Measurements from ENCODE around the gene NDUFS1. TPM values are rescaled to one million over a fixed set of nuclear protein-coding genes. Genes with fewer than 3 reads are reported as not detected.
"Not testable (repeated sequence)": the region's sequence is repeated elsewhere in the genome, so short reads cannot be mapped to it uniquely, and the experiment has no call there.

Gene NDUFS1
- total and polyA plus RNA-seq, 2 donors: 20.8 to 61.1 TPM

DNA sequence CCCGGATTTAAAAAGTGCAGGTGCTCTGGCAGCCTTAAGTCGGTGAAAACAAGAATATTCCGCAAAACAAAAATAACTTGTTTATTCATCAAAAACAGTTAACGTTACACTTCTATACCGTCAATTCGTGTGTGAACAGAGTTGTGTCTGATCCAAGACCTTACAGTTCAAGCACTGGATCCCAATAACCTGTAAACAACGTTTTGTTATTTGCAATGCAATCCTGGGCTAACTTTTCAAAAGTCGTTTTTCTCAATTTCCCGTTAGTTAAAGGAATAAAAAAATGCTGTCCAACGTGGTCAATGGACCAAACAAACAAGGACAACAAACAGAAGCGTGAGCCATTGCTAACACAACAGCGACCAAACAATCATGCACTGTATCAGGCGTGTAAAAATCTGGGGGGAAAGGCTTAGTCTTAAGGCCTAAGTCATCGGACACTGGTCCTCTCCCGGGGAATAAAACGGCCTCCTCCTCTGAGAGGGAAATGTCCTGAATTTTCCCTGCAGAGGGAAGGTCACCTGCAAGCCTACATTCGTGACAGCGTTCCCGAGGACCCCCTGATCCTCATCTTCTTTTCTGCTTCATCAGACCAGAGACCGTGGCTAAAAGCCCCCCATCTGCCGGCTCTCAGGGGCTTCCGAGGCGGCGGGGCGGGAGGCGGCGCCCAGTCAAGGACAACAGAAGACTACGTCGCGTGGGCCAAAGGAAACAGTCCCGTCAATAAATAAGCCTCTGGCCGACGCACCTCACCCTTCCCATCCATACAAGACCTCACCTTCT lies 490 bp downstream of the NDUFS1 start:
- no peaks in the 10 kb centered on the region for H3K27me3 ChIP-seq (ENCODE audit: control insufficient read depth in 2 of 2, insufficient read depth in 1 of 2, low read length in 1 of 2)
- peaks cover 3 to 37% of the 10 kb centered on the region in 2 donors for H3K36me3 ChIP-seq (ENCODE audit: control insufficient read depth in 2 of 2, insufficient read depth in 2 of 2, low read length in 1 of 2)
- H3K4me1 ChIP-seq (ENCODE audit: control insufficient read depth in 2 of 2, insufficient read depth in 2 of 2, low read length in 2 of 2): peaks cover 12 to 16% of the 10 kb centered on the region in 2 donors
- WGBS: 2% methylated on average over 33 of the region's 33 CpGs
- peak in 3 of 9 donors; percentile 9 to 28 (median 14) for DNase-seq (ENCODE audit: low read depth in 6 of 9, low spot score in 9 of 9)
- peak overlapping the region; percentile 71 to 72 for H3K4me3 ChIP-seq (ENCODE audit: low read length in 2 of 2)
- H3K27ac ChIP-seq (ENCODE audit: low read depth in 1 of 2, low read length in 1 of 2): peak overlapping the region; percentile 92 to 94
- no peaks in the 10 kb centered on the region for H3K9me3 ChIP-seq (ENCODE audit: control insufficient read depth in 2 of 2, insufficient read depth in 1 of 2, low read length in 1 of 2)

DNA sequence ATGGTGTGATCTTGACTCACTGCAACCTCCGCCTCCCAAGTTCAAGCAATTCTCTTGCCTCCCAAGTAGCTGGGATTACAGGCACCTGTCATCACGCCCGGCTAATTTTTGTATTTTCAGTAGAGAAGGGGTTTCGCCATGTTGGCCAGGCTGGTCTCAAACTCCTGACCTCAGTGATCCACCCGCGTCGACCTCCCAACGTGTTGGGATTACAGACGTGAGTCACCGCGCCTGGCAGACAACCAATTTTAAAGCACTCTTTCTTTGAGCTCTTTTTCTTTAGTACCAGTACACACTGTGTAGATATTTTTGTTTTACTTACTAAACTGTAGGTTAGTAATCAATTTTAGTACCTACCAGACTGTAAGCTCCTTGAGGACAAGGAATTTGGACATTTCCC lies 2.2 kb downstream of the NDUFS1 start:
- H3K27ac ChIP-seq (ENCODE audit: low read depth in 1 of 2, low read length in 1 of 2); H3K4me3 ChIP-seq (ENCODE audit: low read length in 2 of 2): not testable (repeated sequence)
- 98% methylated on average over 11 of the region's 11 CpGs for WGBS

DNA sequence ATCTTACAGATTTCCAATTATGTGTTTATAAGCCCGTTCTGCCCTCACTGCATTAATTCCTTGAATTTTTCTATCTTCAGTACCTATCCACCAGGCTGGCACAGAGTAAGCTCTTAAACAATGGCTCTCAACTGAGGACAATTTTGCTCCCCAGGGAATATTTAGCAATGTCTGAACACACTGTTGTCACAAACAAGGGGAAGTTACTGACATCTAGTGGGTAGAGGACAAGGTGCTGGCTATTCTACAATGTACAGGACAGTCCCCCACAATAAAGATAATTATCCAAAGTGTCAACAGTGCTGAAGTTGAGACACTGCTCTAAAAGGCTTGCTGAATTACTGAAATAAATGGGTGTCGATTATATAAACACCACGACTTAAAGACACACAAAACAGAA lies 5.0 kb downstream of the NDUFS1 start:
- H3K9me3 ChIP-seq (ENCODE audit: control insufficient read depth in 2 of 2, insufficient read depth in 1 of 2, low read length in 1 of 2): no peaks in the 10 kb centered on the region
- no peak overlapping the region for H3K4me3 ChIP-seq (ENCODE audit: low read length in 2 of 2)
- WGBS: 97% methylated on average over 3 of the region's 3 CpGs
- no peak overlapping the region for H3K27ac ChIP-seq (ENCODE audit: low read depth in 1 of 2, low read length in 1 of 2)
- peaks cover 4 to 8% of the 10 kb centered on the region in 2 donors for H3K4me1 ChIP-seq (ENCODE audit: control insufficient read depth in 2 of 2, insufficient read depth in 2 of 2, low read length in 2 of 2)
- peaks cover 4 to 29% of the 10 kb centered on the region in 2 donors for H3K36me3 ChIP-seq (ENCODE audit: control insufficient read depth in 2 of 2, insufficient read depth in 2 of 2, low read length in 1 of 2)
- H3K27me3 ChIP-seq (ENCODE audit: control insufficient read depth in 2 of 2, insufficient read depth in 1 of 2, low read length in 1 of 2): no peaks in the 10 kb centered on the region
- DNase-seq (ENCODE audit: low read depth in 6 of 9, low spot score in 9 of 9): no peak

More for the DNA sequence above, 2.2 kb downstream of the NDUFS1 start:
- not testable (repeated sequence) for H3K27me3 ChIP-seq (ENCODE audit: control insufficient read depth in 2 of 2, insufficient read depth in 1 of 2, low read length in 1 of 2); H3K9me3 ChIP-seq (ENCODE audit: control insufficient read depth in 2 of 2, insufficient read depth in 1 of 2, low read length in 1 of 2); DNase-seq (ENCODE audit: low read depth in 6 of 9, low spot score in 9 of 9)
- Histone ChIP-seq H3K4me1 (ENCODE audit: control insufficient read depth in 2 of 2, insufficient read depth in 2 of 2, low read length in 2 of 2) (peaks cover 12 to 16% of the 10 kb centered on the region in 2 donors), H3K36me3 (ENCODE audit: control insufficient read depth in 2 of 2, insufficient read depth in 2 of 2, low read length in 1 of 2) (peaks cover 0 to 22% of the 10 kb centered on the region in 2 donors)

DNA sequence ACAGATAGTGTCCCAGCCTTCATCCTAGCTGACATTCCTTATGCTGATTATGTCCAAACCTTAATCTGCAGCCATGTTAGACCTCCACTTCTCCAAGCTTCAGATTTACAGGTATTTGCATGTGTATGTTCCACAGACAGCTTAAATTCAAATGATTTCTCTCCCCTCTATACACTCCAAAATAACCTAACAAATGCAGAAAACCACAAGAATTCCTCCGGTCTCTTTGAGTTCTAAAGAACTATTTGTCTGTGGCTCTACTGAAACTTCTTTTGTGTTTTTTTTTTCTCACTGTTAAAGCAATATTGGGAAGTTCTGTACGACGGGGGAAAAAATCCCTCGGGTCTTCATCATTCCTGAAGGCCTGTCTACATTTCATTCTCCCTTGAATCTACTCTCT lies 8.6 kb downstream of the NDUFS1 start:
- DNase-seq (ENCODE audit: low read depth in 6 of 9, low spot score in 9 of 9): no peak
- no peaks in the 10 kb centered on the region for H3K9me3 ChIP-seq (ENCODE audit: control insufficient read depth in 2 of 2, insufficient read depth in 1 of 2, low read length in 1 of 2)
- H3K36me3 ChIP-seq (ENCODE audit: control insufficient read depth in 2 of 2, insufficient read depth in 2 of 2, low read length in 1 of 2): peaks cover 23 to 58% of the 10 kb centered on the region in 2 donors
- H3K27ac ChIP-seq (ENCODE audit: low read depth in 1 of 2, low read length in 1 of 2): no peak overlapping the region
- 93% methylated on average over 4 of the region's 4 CpGs for WGBS
- no peak overlapping the region for H3K4me3 ChIP-seq (ENCODE audit: low read length in 2 of 2)
- no peaks in the 10 kb centered on the region for H3K4me1 ChIP-seq (ENCODE audit: control insufficient read depth in 2 of 2, insufficient read depth in 2 of 2, low read length in 2 of 2)
- H3K27me3 ChIP-seq (ENCODE audit: control insufficient read depth in 2 of 2, insufficient read depth in 1 of 2, low read length in 1 of 2): no peaks in the 10 kb centered on the region

DNA sequence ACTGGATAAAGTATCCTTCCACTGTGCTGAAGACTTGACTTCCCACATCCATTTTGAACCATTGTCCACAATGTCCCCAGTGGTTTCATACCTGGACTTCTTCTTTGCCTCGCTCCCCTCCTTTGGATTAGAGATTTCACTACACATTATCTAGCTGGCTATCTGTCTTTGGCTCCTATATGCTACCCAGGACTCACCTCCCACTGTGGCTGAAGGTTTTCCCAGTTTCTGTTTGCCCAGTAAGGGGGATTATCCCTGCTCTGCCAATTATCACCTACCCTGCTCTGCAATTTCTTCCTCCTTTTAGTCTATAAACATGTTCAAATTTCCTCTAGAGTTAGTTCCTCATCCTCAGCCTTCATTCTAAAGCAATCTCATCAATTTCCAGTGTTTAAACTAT lies 9.1 kb downstream of the NDUFS1 start:
- Histone ChIP-seq H3K9me3 (ENCODE audit: control insufficient read depth in 2 of 2, insufficient read depth in 1 of 2, low read length in 1 of 2) (no peaks in the 10 kb centered on the region), H3K4me1 (ENCODE audit: control insufficient read depth in 2 of 2, insufficient read depth in 2 of 2, low read length in 2 of 2) (no peaks in the 10 kb centered on the region), H3K36me3 (ENCODE audit: control insufficient read depth in 2 of 2, insufficient read depth in 2 of 2, low read length in 1 of 2) (peaks cover 28 to 62% of the 10 kb centered on the region in 2 donors), H3K27ac (ENCODE audit: low read depth in 1 of 2, low read length in 1 of 2) (no peak overlapping the region), H3K27me3 (ENCODE audit: control insufficient read depth in 2 of 2, insufficient read depth in 1 of 2, low read length in 1 of 2) (no peaks in the 10 kb centered on the region), H3K4me3 (ENCODE audit: low read length in 2 of 2) (no peak overlapping the region)
- 98% methylated on average over 1 of the region's 1 CpG for WGBS
- no peak for DNase-seq (ENCODE audit: low read depth in 6 of 9, low spot score in 9 of 9)

DNA sequence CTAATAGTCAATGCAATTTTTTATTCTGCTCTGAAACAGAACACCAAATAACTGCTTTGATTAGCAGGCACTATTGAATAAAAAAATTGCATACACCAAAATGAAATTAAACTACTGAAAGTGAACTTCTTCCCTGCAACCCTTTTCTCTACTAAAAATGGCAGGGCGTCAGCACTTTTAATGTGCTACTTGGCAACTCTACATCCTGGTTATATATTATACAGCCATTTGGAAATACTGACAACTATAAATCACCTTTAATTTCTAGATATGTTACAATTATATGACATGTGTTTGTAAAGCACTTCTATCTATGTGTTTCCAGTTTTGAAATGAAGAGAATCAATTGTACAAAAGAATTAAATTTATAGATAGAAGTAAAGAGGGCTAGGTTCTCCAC lies 9.9 kb downstream of the NDUFS1 start:
- no peaks in the 10 kb centered on the region for H3K4me1 ChIP-seq (ENCODE audit: control insufficient read depth in 2 of 2, insufficient read depth in 2 of 2, low read length in 2 of 2)
- peaks cover 32 to 68% of the 10 kb centered on the region in 2 donors for H3K36me3 ChIP-seq (ENCODE audit: control insufficient read depth in 2 of 2, insufficient read depth in 2 of 2, low read length in 1 of 2)
- H3K9me3 ChIP-seq (ENCODE audit: control insufficient read depth in 2 of 2, insufficient read depth in 1 of 2, low read length in 1 of 2): no peaks in the 10 kb centered on the region
- H3K27ac ChIP-seq (ENCODE audit: low read depth in 1 of 2, low read length in 1 of 2): no peak overlapping the region
- H3K27me3 ChIP-seq (ENCODE audit: control insufficient read depth in 2 of 2, insufficient read depth in 1 of 2, low read length in 1 of 2): no peaks in the 10 kb centered on the region
- no peak for DNase-seq (ENCODE audit: low read depth in 6 of 9, low spot score in 9 of 9)
- WGBS: 98% methylated on average over 1 of the region's 1 CpG
- H3K4me3 ChIP-seq (ENCODE audit: low read length in 2 of 2): no peak overlapping the region

DNA sequence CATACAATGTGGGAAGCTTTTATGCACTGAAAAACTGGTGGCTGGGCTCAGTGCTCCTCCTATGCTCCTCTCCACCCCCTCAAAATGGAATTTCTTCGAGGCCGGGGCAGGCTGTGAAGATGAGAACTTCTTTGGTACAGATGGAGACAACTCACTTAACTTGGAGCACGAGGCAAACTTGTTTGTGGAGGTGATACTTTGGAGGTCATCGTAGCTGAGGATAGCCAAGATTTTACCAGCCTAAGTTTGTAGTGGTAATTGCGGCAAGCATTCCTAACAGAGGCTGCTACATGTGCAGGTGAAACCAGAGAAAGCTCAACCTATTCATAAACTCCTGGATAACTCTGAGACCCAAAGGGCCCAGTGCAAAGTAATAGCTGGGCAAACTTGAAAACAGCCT lies 13.6 kb downstream of the NDUFS1 start:
- no peaks in the 10 kb centered on the region for H3K9me3 ChIP-seq (ENCODE audit: control insufficient read depth in 2 of 2, insufficient read depth in 1 of 2, low read length in 1 of 2)
- DNase-seq (ENCODE audit: low read depth in 6 of 9, low spot score in 9 of 9): no peak
- 91% methylated on average over 5 of the region's 5 CpGs for WGBS
- peaks cover 51 to 82% of the 10 kb centered on the region in 2 donors for H3K36me3 ChIP-seq (ENCODE audit: control insufficient read depth in 2 of 2, insufficient read depth in 2 of 2, low read length in 1 of 2)
- no peak overlapping the region for H3K4me3 ChIP-seq (ENCODE audit: low read length in 2 of 2)
- no peak overlapping the region for H3K27ac ChIP-seq (ENCODE audit: low read depth in 1 of 2, low read length in 1 of 2)
- no peaks in the 10 kb centered on the region for H3K27me3 ChIP-seq (ENCODE audit: control insufficient read depth in 2 of 2, insufficient read depth in 1 of 2, low read length in 1 of 2)
- no peaks in the 10 kb centered on the region for H3K4me1 ChIP-seq (ENCODE audit: control insufficient read depth in 2 of 2, insufficient read depth in 2 of 2, low read length in 2 of 2)

DNA sequence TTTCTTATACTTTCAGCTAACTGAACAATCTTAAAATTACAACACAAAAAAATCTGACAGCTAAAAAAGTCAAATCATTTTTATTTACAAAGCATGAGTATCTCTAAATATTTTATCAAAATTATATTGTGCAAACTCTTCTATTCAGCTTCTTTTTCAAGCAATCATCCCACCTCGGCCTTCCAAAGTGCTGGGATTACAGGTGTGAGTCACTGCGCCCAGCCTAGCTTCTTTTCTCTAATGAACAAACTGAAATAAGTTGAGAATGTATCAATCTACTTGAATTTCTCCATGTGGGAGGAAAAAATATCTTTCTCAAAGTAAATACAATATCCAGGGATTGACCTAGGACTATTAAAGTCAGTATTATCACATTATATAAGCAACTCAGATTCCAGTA lies 14.9 kb downstream of the NDUFS1 start:
- Histone ChIP-seq H3K27me3 (ENCODE audit: control insufficient read depth in 2 of 2, insufficient read depth in 1 of 2, low read length in 1 of 2) (no peaks in the 10 kb centered on the region), H3K4me3 (ENCODE audit: low read length in 2 of 2) (no peak overlapping the region), H3K36me3 (ENCODE audit: control insufficient read depth in 2 of 2, insufficient read depth in 2 of 2, low read length in 1 of 2) (peaks cover 55 to 82% of the 10 kb centered on the region in 2 donors), H3K9me3 (ENCODE audit: control insufficient read depth in 2 of 2, insufficient read depth in 1 of 2, low read length in 1 of 2) (no peaks in the 10 kb centered on the region), H3K4me1 (ENCODE audit: control insufficient read depth in 2 of 2, insufficient read depth in 2 of 2, low read length in 2 of 2) (no peaks in the 10 kb centered on the region), H3K27ac (ENCODE audit: low read depth in 1 of 2, low read length in 1 of 2) (no peak overlapping the region)
- no peak for DNase-seq (ENCODE audit: low read depth in 6 of 9, low spot score in 9 of 9)
- WGBS: 98% methylated on average over 2 of the region's 2 CpGs

DNA sequence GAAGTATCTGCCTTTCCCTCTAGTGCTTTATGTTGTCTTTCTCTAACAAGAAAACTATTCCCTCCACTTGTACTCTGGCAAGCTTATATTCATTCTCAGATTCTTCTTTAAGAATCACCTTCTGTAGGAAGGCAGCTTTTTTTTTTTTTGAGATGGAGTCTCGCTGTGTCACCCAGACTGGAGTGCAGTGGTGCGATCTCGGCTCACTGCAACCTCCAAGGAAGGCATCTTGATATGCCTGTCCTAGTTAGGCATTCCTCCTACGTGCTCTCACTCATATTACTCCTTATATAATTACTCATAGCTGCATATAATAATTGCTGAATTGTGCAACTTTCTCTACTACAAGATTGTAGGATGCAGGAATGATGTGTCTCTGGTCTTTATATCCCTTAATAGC lies 15.8 kb downstream of the NDUFS1 start:
- Histone ChIP-seq H3K9me3 (ENCODE audit: control insufficient read depth in 2 of 2, insufficient read depth in 1 of 2, low read length in 1 of 2) (no peaks in the 10 kb centered on the region), H3K27ac (ENCODE audit: low read depth in 1 of 2, low read length in 1 of 2) (no peak overlapping the region), H3K36me3 (ENCODE audit: control insufficient read depth in 2 of 2, insufficient read depth in 2 of 2, low read length in 1 of 2) (peaks cover 59 to 82% of the 10 kb centered on the region in 2 donors), H3K4me3 (ENCODE audit: low read length in 2 of 2) (no peak overlapping the region), H3K4me1 (ENCODE audit: control insufficient read depth in 2 of 2, insufficient read depth in 2 of 2, low read length in 2 of 2) (no peaks in the 10 kb centered on the region), H3K27me3 (ENCODE audit: control insufficient read depth in 2 of 2, insufficient read depth in 1 of 2, low read length in 1 of 2) (no peaks in the 10 kb centered on the region)
- no peak for DNase-seq (ENCODE audit: low read depth in 6 of 9, low spot score in 9 of 9)
- WGBS: over 99% methylated on average over 4 of the region's 4 CpGs
